Kidney glomerular epithelial cell (primary cell): ENCODE data around the gene SLC5A11.
A peak's percentile ranks its signal among the peaks of the same experiment; 100 is the strongest.

Experiments
- DNase-seq: peaks from one replicate; lab custom pipeline; 2025; lab: John Stamatoyannopoulos, UW

SLC5A11 gene

DNA sequence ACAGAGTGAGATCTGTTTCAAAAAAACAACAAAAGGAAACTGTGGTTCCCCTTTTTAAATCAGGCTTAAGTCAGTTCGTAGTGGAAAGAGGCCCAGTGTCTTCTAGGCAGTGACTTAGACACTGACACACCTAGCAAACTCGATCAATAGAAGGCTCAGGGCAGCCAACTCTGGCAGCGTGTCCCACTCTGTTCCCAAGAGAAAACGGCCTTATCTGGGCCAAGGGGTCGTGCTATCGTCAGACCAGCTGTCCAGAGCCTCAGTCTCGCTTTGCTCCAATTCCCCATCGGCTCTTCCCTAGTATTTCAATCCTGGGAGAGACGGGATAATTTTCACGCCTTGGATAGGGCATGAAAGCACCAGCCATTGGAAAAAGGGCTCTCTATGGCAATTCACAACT is 72.9 kb downstream of the SLC5A11 start:
- no peak for DNase-seq

DNA sequence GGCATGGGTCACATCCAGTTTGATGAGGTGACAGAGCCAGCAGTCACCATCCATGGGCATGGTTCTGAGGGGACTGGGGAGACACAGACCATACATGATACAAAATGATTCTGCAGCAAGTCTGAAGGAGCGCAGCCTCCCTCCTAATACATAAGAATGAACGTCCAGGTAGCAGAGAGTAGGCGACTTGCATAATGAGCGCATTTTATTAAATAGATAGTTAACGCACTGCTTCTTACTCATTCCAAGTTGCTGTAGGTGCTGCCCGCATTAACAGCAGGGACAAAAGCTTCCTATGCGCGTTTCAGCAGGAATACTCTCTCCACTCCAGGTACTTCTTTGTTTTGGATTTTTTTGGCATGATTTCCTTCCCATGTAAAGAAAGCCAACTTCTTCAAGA is 73.8 kb downstream of the SLC5A11 start:
- DNase-seq, result no peak

DNA sequence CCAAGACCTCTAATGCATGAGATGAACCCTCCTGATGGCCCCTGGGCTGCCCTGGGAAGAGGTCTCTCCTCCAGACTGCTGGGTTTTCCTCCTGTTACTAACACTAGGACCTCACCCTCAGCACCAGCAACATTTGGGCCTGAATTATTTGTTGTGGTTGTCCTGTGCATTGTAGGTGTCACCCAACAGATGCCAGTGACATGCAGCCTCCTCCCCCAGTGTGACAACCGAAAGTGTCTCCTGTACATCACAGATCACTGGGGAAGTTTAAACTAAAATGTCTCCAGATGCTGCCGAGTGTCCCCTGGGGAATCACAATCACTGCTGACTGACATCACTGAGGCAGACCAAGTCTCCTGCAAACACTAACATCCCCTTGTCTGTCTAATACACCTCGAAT is 74.8 kb downstream of the SLC5A11 start:
- no peak for DNase-seq

DNA sequence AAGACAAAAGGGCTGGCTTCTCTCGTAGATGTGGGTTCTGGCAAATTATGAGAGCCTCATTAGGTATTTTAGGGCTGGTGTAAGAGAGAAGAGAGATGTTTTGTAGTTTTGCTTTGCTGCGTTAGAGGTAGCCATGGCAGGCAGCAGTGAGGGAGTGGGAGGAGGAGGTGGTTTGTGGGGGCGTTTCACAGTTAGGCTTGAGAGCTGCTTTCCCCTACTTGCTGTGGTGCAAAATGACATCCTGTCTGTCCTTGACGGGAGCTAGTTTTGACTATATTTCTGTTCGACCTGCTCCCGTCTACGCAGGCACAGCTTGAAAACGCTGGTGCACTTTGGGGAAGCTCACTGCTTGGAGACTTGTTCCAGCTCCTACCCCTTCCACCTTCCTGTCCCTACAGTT is 75.5 kb downstream of the SLC5A11 start:
- no peak for DNase-seq

DNA sequence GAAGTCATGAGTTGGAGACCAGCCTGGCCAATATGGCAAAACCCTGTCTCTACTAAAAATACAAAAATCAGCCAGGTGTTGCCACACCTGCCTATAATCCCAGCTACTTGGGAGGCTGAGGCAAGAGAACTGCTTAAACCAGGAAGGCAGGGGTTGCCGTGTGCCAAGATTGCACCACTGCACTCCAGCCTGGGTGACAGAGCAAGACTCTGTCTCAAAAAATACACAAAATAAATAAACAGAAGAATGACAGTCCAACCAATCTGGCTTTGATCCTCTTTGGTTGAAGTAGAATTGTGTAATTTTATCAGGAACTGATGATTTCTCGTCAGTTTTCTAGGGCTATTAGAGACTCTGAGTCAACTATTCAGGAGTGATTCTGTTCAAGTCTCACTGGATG is 79.4 kb downstream of the SLC5A11 start:
- no peak for DNase-seq

DNA sequence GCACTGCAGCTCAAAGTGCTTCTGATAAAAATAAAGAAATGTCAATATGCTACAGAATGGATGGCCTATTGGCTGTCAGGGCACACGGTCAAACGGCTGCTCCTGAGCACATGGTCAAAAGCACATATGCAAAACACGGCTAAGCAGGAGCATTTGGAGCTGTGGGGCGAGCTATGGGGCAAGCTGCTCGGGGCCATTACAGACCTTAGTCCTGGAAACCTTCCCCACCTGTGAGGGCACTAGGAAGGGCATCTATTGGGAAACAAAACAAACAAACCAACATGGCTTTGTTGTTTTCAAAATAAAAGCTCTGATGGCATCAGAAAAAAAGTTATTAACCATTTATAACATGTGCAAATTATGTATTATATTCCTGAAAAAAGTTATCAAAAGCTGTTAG is 83.6 kb downstream of the SLC5A11 start:
- no peak for DNase-seq

DNA sequence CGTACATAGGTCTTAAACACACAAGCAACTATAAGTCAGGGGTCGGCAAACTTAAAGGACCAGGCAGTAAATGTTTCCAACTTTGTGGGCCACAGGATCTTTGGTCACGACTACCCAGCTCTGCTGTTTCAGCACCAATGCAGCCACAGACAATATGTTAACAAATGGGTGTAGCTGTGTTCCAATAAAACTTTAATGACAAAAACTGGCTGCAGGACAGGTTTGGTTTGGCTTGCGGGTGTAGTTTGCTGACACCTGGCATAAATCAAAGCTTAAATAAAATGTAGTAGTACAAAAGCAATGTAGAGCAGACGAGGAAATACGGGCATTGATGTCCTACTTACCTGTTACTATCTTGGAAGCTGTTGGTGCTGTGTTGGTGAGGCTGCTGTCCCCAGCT is 84.7 kb downstream of the SLC5A11 start:
- DNase-seq, result no peak

DNA sequence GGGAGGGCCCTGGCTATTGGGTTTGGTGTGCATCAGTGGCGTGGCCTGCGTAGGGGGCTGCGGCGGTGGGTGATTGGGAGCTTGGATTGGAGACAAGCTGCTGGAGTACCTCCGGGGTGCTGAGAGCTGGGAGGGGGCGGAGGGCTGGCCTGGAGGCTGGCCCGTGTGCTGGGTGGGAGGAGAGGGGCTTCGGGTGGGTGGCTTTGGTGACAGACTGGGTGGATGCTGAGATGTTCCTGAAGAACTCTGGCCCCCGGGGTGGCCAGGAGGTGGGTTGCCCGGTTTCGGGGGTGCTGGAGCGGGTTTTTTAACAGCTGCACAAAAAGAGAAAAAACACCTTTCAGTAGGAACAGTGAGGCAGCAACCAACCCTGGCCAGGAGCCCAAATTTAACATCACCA is 85.3 kb downstream of the SLC5A11 start:
- DNase-seq, result no peak

DNA sequence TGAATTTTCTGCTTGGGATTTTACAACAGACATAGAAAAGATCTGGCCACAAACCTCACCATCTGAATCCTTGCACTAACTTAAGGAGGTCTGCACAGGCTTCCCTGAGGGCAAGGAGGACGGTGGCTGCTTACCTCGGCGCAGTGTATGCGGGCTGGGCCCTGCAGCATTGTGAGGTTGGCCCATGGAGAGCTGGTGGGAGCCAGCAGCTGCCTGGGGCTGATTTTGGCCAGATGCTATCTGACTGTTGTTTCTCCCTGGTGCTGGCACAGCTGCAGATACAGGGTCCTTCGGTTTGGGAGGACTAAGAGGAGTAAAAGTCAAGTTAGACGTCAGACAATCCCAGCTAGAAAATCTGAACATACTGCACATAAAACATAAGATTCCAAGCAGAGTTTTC is 89.6 kb downstream of the SLC5A11 start:
- no peak for DNase-seq

DNA sequence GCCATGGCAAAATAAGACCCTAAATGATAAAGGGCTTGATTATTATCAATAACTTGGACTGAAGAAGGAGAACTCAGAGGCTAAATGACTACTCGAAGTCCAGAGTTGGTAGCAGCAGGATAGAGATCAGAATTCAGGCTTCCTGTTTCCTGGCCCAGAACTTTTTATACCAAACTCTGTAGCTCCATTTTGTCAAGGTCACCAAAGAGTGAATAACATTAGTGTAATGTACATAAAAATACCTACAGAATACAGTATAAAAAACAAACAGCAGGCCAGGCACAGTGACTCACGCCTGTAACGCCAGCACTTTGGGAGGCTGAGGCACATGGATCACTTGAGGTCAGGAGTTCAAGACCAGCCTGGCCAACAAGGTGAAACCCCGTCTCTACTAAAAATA is 90.4 kb downstream of the SLC5A11 start:
- no peak for DNase-seq

DNA sequence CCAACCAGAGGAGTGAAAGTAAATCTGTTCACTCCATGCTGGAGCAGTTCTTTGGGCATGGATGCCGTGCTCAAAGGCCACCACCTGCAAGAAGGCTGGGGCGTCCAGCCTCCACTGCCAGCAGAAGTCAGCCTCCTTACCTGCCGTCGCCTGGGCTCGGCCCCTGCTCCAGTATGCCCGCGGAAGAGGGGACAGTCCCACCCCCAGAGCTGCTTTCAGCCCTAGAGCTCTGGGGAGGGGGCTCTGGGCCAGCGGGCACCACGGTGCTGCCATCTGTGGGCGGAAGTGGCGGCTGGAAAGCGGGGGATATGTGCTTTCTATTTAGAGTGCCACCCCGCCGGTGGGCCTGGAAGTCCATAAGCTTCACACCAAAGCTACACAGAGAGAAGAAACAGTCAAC is 93.5 kb downstream of the SLC5A11 start:
- no peak for DNase-seq

DNA sequence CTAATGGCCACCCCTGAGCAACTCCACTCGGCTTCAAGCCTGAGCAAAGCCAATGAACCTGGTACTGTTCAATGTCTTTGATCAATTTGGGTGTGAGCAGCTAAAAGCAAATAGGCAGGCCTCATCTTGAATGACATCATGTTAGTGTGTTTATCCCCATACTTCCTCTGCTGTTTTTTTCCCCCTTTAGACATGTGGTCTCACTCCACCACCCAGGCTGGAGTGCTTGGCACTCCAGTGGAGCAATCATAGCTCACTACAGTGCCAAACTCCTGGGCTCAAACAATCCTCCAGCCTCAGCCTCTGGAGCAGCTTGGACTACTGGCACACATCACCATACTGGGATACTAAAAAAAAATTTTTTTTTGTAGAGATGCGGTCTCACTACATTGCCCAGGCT is 94.0 kb downstream of the SLC5A11 start:
- no peak for DNase-seq

DNA sequence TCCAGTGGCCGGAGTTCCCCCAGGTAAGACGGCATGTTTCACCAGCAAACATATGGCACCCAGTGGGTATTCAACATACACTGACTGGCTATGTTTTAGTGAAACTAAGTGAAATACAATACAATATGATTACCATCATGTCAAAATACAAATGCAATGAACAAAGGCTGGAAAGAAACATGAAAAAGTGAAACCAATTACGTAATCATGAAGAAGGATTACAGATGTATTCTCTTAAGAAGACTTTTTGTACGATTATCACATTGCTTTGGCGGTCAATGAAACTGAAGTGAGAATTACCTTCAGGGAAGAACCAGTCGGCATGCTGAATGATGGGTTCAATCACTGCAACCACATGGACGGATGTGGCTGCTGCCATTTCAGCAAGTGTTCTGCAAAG is 97.7 kb downstream of the SLC5A11 start:
- DNase-seq, result no peak

DNA sequence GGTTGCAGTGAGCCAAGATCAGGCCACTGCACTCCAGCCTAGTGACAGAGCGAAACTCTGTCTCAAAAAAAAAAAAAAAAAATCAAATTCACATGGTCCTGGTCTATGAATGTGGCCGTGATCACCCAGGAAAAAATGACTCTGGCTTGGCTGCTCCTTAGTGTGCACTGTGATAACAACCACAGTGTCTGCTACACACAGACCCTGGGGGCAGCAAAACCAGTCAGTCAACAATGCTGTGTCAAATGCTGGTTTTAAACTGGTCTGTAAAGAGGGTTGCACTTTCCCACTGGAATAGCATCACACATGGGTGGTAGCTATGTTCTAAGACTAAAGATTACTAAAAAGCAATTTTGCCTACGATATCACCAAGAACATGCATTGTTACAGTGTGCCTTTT is 98.4 kb downstream of the SLC5A11 start:
- no peak for DNase-seq

DNA sequence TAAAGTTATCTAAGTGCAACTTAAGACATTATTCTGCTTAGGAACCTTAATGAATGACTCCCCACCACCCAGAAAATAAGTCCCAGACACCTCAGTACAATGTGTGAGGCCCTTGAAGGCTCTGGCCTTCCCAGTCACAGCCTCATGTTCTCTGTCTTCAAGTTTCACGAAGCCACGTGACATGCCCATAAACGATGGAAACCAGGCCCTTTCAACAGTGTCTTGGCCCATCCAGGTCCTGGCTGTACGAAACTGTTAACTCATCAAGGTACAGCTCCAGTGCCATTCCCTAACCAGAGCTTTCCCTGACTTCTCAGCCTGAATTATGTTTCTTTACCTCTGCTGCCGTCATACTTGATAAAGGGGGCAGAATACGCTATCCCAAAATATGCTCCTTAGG is 100.4 kb downstream of the SLC5A11 start:
- no peak for DNase-seq

DNA sequence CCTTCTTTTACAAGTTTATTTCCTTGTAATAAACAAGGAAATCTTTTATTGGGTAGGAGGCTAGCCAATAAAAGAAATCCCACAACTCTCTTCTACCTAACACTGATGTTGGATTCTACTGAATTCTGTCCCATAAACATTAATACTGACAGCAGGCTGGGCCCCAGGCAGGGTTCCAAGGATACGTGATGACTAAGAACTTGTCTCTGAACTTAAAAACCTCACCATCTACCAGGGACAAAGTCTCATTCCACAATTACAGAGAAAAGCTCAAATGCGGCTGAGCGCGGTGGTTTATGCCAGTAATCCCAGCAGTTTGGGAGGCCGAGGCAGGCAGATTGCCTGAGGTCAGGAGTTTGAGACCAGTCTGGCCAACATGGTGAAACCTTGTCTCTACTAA is 104.5 kb downstream of the SLC5A11 start:
- peak; percentile 0 for DNase-seq

DNA sequence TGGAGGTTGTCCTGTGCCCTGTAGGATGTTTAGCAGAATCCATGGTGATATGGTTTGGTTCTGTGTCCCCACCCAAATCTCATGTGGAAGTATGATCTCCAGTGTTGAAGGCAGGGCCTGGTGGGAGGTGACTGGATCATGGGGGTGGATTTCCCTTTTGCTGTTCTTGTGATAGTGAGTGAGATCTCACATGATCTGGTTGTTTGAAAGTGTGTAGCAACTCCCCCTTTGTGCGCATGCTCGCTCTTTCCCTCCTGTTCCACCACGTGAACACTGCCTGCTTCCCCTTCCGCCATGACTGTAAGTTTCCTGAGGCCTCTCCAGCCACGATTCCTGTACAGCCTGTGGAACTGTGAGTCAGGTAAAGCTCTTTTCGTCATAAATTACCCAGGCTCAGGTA is 107.5 kb downstream of the SLC5A11 start:
- DNase-seq, result no peak

DNA sequence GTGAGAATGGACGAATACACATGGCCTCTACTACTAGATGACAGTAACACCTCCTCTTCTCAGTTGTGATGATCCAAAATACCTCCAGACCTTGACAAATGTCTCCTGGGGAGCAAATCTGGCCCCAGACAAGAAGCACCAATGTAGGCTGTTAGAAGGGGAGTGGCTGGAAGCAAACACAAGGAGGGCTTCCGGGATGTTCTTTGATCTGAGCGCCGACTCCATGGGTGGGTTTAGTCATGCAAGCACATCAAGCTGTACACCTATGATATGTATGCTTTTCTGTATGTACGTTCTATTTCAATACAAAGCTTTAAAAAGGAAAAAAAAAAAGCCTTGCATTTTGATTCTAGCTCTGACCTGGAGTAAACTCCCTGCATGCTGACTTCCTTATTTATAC is 108.0 kb downstream of the SLC5A11 start:
- no peak for DNase-seq

DNA sequence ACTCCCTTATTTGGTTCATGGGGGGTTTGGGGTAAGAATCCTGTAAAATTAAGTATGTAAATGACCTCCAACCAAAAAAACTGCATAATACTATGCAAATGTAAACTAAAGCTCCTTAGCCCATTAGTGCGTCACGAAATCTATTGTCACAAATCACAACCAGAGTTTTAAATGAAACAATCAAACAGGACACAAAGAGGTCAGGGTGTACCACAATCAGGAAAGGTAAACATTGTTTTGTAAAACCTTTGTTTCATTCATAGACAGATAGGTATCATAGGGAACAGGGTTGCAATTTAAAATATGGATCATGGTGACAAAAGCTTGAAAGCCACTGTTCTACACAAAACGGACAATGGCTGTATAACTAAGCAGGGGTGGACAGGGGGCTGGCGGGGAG is 108.4 kb downstream of the SLC5A11 start:
- DNase-seq, result no peak

DNA sequence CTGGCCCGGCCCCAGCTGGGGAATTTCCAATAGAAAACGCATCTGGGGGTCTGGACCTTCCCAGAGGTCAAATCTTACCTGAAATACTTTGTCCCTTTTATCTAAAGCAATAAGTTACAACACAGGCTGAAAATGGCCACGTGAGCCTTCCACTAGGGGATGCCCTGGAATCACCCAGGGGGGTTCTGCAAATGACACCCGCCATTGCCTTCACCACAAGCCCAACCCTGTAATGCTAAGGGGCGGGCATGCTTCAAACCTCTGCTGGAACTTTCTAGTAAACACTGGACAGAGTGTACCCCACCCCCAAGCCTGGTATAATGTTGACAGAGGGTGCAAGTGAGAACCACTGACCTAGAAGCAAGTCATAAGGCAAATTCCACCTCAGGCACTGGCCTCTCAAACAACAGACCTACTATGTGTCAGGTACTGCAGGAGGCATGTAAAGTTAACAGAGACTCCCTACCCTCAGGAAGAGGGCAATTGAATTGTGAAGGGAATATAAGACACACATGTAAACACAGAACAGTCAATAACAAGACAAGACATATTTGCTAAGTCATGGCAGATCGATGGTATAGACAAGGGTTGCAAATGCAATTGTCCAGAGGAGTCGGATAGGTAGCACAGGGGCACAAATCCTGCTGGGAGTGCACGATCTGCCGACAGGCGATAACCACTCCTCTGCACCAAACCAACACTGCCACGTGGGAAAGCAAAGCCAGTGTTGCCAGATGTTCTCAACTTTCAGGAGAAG is 110.4 kb downstream of the SLC5A11 start:
- DNase-seq, result no peak

DNA sequence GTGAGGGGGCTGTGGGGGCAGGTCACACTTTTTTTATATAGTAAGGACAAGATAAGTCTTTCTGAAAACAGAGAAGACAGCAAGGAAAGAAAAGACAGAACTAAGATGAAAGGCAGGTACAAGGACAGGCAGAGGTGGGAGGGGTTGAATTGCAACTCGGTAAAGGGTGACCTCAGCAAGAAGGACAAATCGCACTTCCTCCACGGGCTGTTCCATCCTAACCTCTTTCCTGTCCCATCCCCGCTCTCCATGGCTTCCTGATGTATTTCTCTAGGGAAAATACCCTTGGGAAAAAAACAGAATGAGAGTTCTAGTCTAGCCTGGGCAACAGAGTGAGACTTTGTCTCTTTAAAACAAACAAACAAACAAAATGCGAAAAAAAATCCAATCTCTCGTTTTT is 112.1 kb downstream of the SLC5A11 start:
- DNase-seq, result no peak
